ENCODE results near the gene PPIAL4G.
"Not testable (repeated sequence)": the region's sequence is repeated elsewhere in the genome, so short reads cannot be mapped to it uniquely, and the experiment has no call there.

Gene PPIAL4G

DNA sequence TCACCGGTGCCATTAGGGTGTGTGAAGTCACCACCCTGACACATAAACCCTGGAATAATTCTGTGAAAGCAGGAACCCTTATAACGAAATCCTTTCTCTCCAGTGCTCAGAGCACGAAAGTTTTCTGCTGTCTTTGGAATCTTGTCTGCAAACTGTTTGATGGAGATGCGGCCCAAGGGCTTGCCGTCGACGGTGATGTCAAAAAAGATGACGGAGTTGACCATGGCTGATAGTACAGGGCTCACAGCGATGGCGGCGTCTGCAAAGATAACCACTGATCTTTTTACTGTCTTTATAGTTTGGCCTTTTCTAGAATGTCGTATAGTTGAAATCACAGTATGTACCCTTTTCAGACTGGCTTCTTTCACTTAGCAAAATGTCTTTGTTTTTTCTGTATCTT, at the start of gene PPIAL4G:
TSS of gene PPIAL4G (minus strand) at position 274 of the 400 bp plus-strand sequence. CDS start at position 224, 50 bp downstream.
- not testable (repeated sequence) for DNase-seq (ENCODE audit: low spot score)

DNA sequence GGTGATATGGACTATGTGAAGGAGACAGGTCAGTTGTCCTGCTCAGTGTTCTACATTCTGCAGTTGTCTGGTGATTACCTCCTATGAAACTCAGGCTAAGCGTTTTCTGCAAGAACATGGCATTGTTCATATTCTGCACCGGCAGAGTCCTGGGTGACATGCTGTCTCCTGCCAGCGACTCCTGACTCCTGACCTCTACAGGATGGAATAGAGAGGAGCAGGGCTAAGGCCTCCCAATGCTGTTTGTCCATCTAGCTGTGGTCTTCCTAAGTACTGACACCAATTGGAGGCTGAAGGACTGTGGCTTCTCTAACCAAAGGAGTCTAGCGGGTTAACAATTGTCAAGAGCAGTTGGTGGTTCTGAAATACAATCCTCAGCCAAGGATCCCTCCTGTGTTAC, 49.1 kb upstream of the PPIAL4G start:
- DNase-seq (ENCODE audit: low spot score) = not testable (repeated sequence)

DNA sequence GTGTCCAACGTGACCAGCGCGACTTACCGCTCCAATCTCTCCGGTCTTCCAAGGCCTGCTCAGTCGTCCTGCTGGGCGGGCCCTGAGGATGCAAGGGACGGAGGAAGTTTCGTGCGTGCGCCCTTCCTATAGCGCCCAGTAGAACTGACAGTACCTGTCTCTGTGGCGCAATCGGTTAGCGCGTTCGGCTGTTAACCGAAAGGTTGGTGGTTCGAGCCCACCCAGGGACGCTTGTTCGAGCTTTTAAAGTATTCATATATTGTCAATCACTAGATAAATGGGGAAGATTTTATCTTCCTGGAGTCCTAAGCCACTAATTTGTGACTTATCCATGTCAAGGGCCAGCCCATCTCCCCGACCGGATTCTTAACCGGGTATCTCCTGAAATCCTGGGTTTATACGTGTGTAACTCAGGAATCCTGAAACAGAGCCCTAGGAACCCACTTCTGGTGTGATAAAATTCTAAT, 46.0 kb upstream of the PPIAL4G start:
- DNase-seq (ENCODE audit: low spot score) = not testable (repeated sequence)

DNA sequence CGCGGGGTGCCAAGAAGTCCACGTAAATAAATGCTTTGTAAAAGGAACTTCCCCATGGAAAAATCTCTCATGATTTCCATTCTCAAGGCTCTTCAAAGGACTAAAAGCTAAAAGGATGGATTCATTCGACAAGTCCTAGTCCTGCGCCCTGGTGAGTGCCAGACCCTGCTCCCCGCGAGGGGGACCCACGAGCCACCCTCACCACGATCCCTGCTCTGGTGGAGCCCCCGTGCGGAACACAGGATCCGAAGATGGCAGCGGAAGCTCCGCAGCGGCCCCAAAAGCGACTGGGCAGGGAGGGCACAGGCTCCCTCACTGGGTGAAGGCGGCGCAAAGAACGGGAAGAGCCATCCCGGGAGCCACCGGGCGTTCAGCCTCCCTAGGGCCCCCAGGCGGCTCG, 45.5 kb upstream of the PPIAL4G start:
- not testable (repeated sequence) for DNase-seq (ENCODE audit: low spot score)

DNA sequence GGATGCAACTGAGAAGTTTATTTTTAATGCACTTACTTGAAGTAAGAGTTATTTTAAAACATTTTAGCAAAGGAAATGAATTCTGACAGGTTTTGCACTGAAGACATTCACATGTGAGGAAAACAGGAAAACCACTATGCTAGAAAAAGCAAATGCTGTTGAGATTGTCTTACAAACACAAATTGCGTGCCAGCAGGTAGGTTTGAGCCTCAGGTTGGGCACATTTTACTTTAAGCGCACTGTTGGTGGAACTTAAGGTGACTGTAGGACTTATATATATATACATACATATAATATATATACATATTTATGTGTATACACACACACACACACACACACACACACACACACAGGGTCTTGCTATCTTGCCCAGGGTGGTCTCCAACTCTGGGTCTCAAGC, 43.5 kb upstream of the PPIAL4G start:
- not testable (repeated sequence) for DNase-seq (ENCODE audit: low spot score)

DNA sequence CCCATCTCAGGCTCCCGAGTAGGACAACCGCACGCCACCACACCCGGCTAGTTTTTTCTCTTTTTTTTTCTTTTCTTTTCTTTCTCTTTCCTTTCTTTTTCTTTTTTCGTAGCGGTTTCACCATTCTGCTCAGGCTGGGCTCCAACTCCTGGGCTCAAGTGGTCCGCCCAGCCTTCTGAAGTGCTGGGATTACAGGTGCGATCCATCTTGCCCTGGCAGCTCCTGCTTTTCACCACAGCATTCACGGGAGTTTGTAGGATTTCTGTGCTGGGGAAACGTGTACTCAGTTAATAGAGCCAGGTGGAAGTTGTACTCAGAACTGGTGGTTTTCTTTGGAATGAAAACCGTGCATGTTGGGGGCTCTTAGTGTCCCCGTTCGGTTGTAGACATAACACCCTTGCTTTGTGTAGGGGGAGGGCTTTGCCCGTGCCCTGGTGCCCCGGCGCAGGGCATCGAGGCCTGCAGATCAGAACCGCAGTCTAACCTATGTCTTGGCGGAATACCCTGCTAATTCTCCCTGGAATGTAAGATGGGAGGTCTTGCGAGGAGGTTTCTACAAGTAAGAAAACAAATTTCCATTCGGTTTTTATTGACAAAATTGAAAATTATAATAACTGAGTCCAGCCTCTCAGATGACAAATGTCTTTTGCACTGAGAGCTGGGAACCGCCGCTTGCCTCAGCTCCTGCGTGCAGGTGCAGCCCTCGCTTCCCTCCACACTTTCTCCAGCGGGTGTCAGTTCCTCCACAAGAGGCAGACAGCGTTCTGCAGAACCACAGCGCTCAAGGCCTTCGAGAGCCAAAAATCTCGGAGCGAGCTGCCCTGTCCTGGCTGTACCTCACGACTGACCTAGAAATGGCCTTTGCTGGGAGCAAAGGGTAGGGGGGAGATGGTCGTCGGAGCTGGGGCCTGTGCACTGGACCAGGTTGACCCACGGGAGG, 40.4 kb upstream of the PPIAL4G start:
- not testable (repeated sequence) for DNase-seq (ENCODE audit: low spot score)

DNA sequence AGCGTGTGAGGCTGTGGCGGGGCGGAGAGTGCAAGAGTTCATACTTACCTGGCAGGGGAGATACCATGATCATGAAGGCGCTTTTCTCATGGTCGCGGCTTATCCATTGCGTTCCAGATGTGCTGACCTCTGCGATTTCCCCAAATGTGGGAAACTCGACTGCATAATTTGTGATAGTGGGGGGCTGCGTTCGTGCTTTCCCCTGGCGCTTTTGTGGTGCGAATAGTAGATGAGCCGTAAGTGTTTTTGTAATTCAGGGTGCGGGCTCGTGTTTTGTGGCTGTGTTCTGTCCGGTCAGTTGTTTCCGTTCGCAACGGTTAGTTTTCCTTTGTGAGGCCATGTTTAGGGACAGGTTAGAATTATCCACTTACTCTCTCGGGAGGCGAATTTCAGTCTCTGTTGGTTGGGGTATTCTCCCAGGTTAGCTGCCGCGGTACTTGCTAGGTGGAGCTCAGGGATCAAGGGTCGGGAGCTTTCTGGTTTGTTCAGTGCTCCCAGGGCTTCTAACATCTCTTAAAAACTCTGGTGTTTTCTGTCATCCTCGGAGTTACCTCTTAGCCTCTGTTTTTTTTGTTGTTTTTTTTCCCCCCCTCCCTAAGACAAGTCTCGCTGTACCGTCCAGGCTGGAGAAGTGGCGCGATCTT, 39.6 kb upstream of the PPIAL4G start:
- not testable (repeated sequence) for DNase-seq (ENCODE audit: low spot score)

DNA sequence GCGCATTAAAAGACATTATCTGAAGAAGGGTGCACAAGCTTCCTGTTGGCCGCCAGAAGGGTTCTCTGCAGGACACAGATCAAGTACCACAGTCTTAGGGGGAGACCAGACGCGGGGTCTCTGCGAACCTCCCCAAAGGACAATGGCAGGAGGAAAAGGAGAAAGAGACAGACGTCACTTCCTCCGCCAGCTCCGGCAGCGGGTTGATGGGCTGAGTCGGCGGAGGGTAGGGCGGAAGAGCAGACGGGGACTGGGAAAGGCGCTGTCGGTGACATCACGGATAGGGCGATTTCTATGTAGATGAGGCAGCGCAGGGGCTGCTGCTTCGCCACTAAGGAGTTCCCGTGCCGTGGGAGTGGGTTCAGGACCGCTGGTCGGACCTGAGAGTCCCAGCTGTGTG, 39.0 kb upstream of the PPIAL4G start:
- not testable (repeated sequence) for DNase-seq (ENCODE audit: low spot score)

DNA sequence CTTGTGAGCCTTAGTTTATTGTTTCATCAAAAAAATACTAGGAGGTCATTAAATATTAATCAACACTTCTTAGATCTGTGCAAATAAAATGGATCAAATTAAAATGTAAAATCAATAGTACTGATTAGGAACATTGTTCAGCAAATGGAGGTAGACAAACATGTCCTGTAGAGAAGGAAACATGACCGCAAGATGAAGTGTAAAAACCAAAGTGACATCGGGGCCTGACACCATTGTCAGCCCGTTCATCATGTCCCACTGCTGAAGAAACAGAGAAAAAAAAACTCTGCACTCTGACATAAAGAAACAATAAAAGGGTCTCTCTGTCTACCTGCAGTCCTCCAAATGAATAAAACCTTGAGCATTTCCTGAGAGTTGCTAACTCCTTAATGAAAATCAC, 31.2 kb upstream of the PPIAL4G start:
- DNase-seq (ENCODE audit: low spot score) = not testable (repeated sequence)

DNA sequence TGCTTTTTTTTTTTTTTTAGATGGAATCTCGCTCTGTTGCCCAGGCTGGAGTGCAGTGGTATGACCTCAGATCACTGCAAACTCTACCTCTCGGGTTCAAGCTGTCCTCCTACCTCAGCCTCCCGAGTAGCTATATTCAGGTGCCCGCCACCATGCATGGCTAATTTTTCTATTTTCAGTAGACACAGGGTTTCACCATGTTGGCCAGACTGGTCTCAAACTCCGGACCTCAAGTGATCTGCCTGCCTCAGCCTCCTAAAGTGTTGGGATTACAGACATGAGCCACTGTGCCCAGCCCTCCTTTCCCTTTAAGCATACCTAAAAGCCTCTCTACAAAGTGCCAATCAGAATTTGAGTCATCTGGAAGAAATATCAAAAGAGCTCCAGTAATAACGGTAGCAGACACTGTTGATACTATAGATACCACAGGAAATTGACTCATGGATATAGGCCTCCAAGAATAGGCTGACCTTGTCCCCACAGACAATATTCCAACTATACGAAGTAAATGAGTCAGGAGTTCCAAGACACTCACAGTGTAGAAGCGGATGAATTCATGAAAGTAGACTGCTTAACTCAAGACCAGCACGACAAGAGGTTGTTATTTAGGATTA, 29.6 kb upstream of the PPIAL4G start:
- not testable (repeated sequence) for DNase-seq (ENCODE audit: low spot score)

DNA sequence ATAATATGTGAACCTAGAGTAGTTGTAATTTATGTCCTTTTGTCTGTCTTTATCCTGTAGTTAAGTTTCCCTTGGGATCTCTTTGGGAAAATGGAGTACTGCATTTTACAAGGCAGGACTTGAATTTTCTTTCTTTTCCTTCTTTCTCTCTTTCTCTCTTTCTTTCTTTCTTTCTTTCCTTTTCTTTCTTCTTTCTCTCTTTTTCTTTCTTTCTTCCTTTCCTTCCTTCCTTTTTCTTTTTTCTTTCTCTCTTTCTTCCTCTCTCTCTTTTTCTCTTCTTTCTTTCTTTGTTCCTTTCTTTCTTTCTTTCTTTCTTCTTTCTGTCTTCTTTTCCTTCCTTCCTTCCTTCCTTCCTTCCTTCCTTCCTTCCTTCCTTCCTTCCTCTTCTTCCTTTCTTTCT, 10.8 kb upstream of the PPIAL4G start:
- DNase-seq (ENCODE audit: low spot score) = not testable (repeated sequence)

DNA sequence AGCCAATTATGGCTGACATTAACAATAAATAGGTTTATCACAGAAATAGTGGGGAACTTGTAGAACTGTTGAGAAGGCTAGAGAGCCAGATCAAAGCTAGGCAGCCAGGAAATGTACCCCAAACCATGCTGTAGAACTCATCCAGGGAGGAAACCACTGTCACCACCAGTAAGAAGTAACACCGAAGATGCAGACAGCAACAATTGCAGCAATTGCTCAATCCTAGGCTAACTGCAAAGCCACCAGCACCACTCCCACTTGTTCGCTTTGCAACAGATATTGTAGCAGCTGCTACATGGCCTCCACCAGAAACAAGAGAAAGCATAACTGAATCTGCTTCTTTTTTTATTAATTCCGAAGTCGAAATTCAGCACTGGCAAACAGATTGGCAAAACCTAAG, 2.0 kb downstream of the PPIAL4G start:
- DNase-seq (ENCODE audit: low spot score) = not testable (repeated sequence)

DNA sequence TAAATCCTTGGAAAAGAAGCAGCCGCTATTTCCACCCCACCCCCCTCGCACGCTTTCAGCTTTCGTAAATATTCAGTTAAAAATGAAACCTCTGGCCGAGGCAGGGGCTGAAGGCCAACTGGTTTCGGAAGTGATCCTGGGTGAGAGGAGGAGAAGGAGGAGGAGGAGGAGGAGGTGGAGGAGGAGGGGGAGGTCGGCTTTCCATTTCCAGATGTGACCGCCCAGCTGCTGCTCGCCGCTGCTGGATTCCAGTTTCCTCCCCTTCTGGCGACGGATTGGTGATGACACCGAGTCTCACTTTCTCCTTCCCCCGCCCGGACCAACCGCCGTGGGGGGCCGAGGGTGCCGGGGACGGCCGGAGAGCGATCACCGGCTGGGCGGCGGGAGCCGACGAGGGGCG, 23.4 kb downstream of the PPIAL4G start:
- not testable (repeated sequence) for DNase-seq (ENCODE audit: low spot score)

DNA sequence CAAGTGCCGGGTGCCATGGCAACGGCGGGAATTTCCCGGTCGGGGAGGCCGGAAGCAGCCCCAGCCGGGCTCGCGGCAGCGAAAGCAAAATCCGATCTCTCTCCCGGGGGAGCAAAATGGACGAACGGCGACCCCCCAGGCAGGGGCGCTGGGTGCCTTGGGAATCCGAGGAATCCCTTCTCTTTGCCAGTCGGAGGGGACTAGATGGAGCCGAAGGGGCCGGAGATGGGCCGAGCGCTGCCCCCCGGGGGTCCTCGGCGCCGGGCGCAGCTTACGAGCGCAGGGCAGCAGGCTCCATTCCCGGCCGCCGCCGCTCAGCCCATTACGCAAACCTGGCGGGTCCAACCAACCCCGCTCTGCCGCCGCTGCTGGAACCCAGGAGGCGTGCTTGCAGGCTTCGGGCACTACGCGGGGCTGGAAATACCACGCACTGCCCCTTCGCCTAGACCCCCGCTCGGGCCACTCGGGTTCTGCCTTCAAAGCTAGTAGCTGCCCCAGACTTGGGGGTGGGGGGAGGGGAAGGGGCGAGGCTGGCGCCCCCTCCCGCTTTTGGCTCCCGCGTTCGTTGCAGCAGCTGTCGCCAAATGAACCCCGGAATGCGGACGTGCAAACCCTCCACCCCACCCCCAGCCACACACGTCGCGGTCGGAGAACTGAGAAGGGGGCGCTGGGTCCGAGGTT, 24.1 kb downstream of the PPIAL4G start:
- DNase-seq (ENCODE audit: low spot score) = not testable (repeated sequence)

DNA sequence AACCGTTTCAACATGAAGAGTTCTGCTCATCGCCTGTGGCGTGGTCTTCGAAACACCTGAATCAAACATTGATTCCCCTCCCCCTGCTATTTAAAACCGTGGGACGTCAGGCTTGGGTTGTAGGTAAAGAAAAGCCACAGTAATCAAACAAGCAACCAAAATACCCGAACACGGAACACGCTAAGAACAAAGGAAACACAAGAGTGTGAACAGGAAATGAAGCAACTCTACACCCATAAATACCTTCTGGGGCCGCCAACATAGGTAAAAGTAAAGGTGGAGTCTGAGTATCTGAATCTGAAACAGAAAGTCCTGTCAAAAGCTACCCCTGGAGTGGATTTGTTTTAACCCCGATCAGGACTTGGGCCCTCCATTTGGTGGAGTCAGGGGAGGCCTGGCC, 24.7 kb downstream of the PPIAL4G start:
- not testable (repeated sequence) for DNase-seq (ENCODE audit: low spot score)

DNA sequence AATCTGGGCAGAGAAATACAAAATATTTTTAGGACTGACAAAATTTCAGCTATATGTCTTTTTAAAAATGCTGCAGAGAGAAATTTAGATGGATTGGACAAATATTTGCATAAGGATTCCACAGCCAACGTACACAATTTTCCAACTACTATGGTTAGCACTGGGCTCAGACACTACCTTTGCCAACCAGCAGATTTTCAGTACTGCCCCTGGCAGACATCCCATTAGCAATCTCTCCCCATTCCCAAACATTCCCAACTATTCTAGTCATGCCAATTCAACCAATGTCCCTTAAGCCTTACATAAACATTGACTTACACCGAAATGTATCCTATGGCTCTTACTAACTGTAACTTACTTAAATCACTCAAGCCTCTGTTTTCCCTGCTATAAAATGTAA, 30.3 kb downstream of the PPIAL4G start:
- DNase-seq (ENCODE audit: low spot score) = not testable (repeated sequence)

DNA sequence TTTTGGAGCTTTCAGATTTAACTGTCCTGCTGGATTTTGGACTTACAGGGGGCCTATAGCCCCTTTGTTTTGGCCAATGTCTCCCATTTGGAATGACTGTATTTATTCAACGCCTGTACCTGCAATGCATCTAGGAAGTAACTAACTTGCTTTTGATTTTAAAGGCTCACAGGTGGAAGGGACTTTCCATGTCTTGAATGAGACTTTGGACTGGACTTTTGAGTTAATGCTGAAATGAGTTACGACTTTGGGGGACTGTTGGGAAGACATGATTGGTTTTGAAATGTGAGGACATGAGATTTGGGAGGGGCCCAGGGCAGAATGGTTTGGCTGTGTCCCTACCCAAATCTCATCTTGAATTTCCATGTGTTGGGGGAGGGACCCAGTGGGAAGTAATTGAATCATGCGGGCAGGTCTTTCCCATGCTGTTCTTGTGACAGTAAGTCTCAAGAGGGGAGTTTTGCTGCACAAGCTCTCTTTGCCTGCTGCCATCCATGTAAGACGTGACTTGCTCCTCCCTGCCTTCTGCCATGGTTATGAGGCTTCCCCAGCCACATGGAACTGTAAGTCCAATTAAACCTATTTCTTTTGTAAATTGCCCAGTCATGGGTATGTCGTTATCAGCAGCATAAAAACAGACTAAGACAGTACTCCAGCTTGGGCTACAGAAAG, 43.3 kb downstream of the PPIAL4G start:
- DNase-seq (ENCODE audit: low spot score) = not testable (repeated sequence)

DNA sequence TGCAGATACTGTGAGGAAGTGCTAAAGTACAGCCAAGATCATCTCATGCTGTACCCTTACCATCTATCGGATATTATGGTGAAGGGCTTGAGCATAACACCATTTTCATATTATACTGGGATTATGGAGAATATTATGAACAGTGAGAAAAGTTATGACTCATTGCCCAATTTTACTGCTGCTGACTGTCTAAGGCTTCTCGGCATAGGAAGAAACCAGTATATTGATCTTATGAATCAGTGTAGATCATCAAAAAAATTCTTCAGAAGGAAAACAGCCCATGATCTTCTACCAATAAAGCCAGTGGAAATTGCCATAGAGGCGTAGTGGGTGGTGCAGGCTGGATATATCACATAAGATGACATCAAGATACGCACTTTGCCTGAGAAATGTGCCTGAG, 47.7 kb downstream of the PPIAL4G start:
- no peak for DNase-seq (ENCODE audit: low spot score)

DNA sequence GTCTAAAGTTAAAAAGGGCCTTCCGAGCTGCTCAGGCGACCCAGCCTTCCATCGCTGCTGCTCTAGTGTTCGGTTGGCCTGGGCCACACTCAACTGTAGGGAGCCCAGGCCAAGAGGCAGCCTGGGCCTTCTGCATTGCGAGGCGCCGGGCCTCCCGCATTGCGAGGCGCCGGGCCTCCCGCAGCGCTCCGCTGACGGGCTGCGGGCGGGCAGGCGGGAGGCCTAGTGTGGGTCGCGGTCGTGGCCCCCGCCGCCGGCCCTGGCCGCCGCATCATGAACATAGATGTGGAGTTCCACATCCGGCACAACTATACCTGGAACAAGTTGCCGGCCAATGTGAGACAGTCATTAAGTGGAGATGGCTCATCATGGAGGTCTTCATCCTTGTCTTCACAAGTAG, 48.3 kb downstream of the PPIAL4G start:
- DNase-seq (ENCODE audit: low spot score) = no peak

DNA sequence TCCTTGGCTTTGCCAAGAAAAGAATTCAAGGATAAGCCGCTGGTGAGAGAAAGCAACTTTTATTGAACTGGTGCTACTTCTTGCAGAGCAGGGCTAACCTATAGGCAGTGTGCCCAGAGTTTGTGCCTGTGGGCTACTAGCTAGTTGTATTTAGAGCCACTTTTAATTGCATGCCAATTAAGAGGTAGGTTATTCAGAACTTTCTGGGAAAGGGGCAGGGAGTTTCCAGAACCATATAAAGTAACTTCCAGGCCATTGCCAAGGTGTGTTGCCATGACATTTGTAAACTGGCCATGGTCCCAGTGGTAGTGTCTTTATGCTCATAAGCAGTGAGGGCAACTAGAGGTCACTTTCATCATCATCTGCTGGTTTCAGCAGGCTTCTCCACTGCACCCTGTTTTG, 50.2 kb downstream of the PPIAL4G start:
- not testable (repeated sequence) for DNase-seq (ENCODE audit: low spot score)

Measured in hepatic stellate cell (primary cell).